LNCaP clone FGC (cell line): ENCODE measurements around the gene VIM.

Experiments
- DNase-seq: peaks from one replicate; pipeline ENCODE4 v3.0.0-alpha.2; 2011; ENCODE audit warnings: low read depth
- H3K4me3 ChIP-seq: 2 replicates; pipeline ENCODE4 v1.5.1; 2011; ENCODE audit warnings: mild to moderate bottlenecking, low read depth, low read length, control low read depth
- TF ChIP-seq, protein P1 (sequence below): IDR thresholded peaks from 2 replicates; pipeline ENCODE4 v1.5.1; 2012; ENCODE audit warnings: mild to moderate bottlenecking; ENCODE audit not compliant: control insufficient read depth, insufficient read depth; ENCODE audit errors: extremely low read depth

VIM gene

DNA sequence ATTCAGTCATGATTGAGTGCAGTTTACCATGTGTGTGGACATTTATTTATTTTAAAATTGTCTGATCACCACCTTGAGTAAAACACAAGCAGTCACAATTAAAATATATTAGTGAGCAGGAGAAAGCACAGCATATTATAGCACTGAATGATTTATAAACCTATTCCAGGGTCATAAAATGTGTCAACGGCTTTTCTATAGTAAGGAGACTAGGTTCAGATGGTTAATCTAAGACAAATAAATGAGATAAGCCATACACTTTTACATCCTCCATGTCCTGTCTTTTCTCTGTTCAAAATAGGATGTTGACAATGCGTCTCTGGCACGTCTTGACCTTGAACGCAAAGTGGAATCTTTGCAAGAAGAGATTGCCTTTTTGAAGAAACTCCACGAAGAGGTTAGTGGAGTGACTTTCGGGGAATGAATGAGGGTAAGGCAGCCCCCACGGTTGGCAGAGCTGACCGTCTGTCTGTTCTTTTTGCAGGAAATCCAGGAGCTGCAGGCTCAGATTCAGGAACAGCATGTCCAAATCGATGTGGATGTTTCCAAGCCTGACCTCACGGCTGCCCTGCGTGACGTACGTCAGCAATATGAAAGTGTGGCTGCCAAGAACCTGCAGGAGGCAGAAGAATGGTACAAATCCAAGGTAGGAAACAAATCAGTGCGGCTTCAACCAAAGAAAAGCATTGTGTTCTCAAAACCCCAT, 5.4 kb downstream of the VIM start:
- DNase-seq: no peak
- H3K4me3 ChIP-seq: no peak overlapping the region
- TF ChIP-seq, protein P1, sequence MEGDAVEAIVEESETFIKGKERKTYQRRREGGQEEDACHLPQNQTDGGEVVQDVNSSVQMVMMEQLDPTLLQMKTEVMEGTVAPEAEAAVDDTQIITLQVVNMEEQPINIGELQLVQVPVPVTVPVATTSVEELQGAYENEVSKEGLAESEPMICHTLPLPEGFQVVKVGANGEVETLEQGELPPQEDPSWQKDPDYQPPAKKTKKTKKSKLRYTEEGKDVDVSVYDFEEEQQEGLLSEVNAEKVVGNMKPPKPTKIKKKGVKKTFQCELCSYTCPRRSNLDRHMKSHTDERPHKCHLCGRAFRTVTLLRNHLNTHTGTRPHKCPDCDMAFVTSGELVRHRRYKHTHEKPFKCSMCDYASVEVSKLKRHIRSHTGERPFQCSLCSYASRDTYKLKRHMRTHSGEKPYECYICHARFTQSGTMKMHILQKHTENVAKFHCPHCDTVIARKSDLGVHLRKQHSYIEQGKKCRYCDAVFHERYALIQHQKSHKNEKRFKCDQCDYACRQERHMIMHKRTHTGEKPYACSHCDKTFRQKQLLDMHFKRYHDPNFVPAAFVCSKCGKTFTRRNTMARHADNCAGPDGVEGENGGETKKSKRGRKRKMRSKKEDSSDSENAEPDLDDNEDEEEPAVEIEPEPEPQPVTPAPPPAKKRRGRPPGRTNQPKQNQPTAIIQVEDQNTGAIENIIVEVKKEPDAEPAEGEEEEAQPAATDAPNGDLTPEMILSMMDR: no peak

DNA sequence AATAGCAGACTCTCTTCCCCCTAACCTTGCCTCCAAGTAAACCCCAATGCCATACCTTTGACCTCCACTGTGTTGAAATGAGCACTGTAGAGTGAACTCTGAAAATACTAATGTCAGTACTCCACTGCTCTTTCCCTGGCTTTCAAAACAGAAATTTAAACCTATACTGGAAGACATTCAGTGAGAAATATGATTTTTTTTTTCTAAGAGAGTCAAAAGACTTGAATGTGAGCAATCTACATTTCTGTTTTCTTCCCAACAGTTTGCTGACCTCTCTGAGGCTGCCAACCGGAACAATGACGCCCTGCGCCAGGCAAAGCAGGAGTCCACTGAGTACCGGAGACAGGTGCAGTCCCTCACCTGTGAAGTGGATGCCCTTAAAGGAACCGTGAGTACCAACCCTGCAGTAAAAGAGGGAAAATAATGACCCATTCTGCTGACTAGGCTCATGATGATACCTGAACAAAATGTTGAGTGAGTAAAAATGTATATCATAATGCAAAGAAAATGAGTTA, 6.4 kb downstream of the VIM start:
- H3K4me3 ChIP-seq: no peak overlapping the region
- TF ChIP-seq, protein P1: no peak
- no peak for DNase-seq

DNA sequence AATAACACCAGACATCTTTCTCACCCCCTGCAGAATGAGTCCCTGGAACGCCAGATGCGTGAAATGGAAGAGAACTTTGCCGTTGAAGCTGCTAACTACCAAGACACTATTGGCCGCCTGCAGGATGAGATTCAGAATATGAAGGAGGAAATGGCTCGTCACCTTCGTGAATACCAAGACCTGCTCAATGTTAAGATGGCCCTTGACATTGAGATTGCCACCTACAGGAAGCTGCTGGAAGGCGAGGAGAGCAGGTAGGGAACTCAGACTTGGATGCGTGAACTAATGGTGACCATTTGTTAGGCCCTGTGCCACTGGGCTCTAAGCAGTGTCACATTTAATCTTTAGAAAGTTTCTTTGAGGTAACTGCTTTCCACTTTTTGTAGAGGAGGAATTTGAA, 7.1 kb downstream of the VIM start:
- H3K4me3 ChIP-seq: no peak overlapping the region
- no peak for DNase-seq

DNA sequence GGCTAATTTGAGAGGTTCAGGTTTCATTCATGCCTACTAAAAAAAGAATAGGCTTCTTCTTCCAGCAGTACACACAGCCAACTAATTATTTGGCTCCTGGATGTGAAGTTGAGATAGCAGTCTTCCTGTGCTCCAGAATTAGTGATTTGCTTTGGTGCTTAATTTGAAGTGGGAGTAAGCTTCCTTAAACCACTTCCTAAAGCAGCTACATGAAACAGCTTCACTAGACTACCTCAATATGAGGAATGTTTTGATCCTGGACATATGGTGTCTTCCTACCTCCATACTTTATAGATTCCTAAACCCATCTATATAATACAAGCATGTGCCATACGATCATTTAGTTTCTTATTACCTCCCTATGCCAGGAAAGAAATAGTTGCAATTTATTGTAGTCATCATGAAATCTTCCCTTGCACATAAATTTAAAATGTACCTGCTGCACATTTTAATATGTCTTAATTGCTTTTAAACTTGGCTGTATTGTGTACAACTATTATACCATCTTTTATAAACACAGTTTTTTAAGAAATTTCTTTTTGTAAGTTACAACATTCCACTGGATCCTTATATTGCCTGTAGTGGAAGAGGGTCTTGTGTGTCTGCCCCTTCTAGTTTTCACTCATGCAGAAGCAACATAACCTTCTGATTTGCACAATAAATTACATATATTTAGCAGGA, 8.6 kb downstream of the VIM start:
- no peak overlapping the region for H3K4me3 ChIP-seq
- DNase-seq: no peak
- TF ChIP-seq, protein P1: no peak

More for the DNA sequence above, 7.1 kb downstream of the VIM start:
- TF ChIP-seq, protein P1: no peak

DNA sequence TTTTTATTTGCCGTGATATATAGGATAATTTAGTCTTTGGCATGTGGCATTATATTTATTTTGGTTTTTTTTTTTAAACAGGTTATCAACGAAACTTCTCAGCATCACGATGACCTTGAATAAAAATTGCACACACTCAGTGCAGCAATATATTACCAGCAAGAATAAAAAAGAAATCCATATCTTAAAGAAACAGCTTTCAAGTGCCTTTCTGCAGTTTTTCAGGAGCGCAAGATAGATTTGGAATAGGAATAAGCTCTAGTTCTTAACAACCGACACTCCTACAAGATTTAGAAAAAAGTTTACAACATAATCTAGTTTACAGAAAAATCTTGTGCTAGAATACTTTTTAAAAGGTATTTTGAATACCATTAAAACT, 9.1 kb downstream of the VIM start:
- TF ChIP-seq, protein P1: no peak
- no peak for DNase-seq
- H3K4me3 ChIP-seq: no peak overlapping the region

DNA sequence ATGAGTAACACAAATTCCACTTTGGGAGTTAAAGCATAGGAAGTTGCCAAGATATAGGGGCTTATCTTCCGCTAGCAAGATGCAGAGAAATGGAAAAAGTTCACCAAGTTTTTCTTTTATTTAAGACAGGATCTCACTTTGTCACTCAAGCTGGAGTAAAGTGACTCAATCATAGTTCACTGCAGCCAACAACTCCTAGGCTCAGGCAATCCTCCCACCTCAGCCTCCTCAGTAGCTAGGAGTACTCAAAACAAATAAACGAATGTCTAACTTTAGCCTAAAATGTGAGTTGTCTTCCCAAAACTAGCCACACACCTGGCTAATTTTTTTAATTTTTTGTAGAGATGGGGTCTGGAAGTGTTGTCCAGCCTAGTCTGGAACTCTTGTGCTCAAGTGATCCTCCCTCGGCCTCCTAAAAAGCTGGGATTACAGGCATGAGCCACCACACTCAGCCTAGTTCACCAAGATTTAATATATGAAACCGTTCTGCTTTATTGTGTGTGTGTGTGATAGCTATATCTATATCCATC, 9.9 kb downstream of the VIM start:
- TF ChIP-seq, protein P1: no peak
- DNase-seq: no peak
- H3K4me3 ChIP-seq: no peak overlapping the region
